NCI-H524 (cell line): Measurements from ENCODE around the gene RAD51B.
A peak's percentile ranks its signal among the peaks of the same experiment; 100 is the strongest.

Experiments
- DNase-seq, 2 experiments: peaks; one replicate each; lab custom pipeline; 2025; lab: John Stamatoyannopoulos, UW

Gene RAD51B

GRCh38 chr14:68634332-68634731 lies 814.8 kb downstream of the RAD51B start:
- DNase-seq: peak; percentile 21 to 53

GRCh38 chr14:68634874-68635595 lies 815.5 kb downstream of the RAD51B start:
- DNase-seq: peak in 1 of 2 experiments; percentile 72

- no peak for DNase-seq
Observed at GRCh38 chr14:68636597-68636996, 817.0 kb downstream of the RAD51B start.

- no peak for DNase-seq
Observed at GRCh38 chr14:68637106-68638021, 817.8 kb downstream of the RAD51B start.

- no peak for DNase-seq
Observed at GRCh38 chr14:68638141-68638999, 818.8 kb downstream of the RAD51B start.

GRCh38 chr14:68639000-68639757 lies 819.6 kb downstream of the RAD51B start:
- no peak for DNase-seq

- DNase-seq: no peak
Observed at GRCh38 chr14:68639758-68640574, 820.4 kb downstream of the RAD51B start.

- no peak for DNase-seq
Observed at GRCh38 chr14:68643673-68644072, 824.1 kb downstream of the RAD51B start.

GRCh38 chr14:68644101-68644500 lies 824.5 kb downstream of the RAD51B start:
- DNase-seq: no peak

GRCh38 chr14:68645371-68645770 lies 825.8 kb downstream of the RAD51B start:
- DNase-seq: no peak

GRCh38 chr14:68649476-68650189 lies 830.1 kb downstream of the RAD51B start:
- no peak for DNase-seq

- no peak for DNase-seq
Observed at GRCh38 chr14:68650404-68650994, 830.9 kb downstream of the RAD51B start.

- no peak for DNase-seq
Observed at GRCh38 chr14:68651075-68651474, 831.5 kb downstream of the RAD51B start.

- peak in 1 of 2 experiments; percentile 38 for DNase-seq
Observed at GRCh38 chr14:68651652-68652432, 832.3 kb downstream of the RAD51B start.

GRCh38 chr14:68652433-68652690 lies 832.8 kb downstream of the RAD51B start:
- no peak for DNase-seq

- no peak for DNase-seq
Observed at GRCh38 chr14:68653108-68653507, 833.5 kb downstream of the RAD51B start.

- no peak for DNase-seq
Observed at GRCh38 chr14:68653804-68654203, 834.2 kb downstream of the RAD51B start.

GRCh38 chr14:68654471-68654941 lies 834.9 kb downstream of the RAD51B start:
- DNase-seq: no peak
